Loucy (cell line): ENCODE data around the gene LSM14B.

Experiments
- CTCF ChIP-seq: fragments of 200-600 bp; sonication (generic); conservative IDR thresholded peaks from 2 replicates; pipeline ENCODE4 v1.5.1; 2014; ENCODE audit warnings: mild to moderate bottlenecking, antibody characterized with exemption, low read length
- EZH2phosphoT487 ChIP-seq: fragments of 200-600 bp; IDR thresholded peaks from 2 replicates; pipeline ENCODE4 v1.6.1; 2018; ENCODE audit warnings: antibody characterized with exemption, mild to moderate bottlenecking, moderate library complexity, borderline replicate concordance

GRCh38 chr20:62158541-62158940 lies 36.3 kb downstream of the LSM14B start:
- TF ChIP-seq CTCF (no peak), EZH2phosphoT487 (no peak)
